Prostate gland (tissue), 2 donors: Measurements from ENCODE around the gene ZNF391. TPM values are rescaled to one million over a fixed set of nuclear protein-coding genes. Genes with fewer than 3 reads are reported as not detected.

ENCODE experiments used
- DNase-seq: peaks from one replicate; pipeline ENCODE4 v3.0.0-alpha.2; 2019; ENCODE audit warnings: low spot score
- H3K27ac ChIP-seq, 2 donors: fragments of 200-600 bp; sonication (generic); 2 replicates each; pipeline ENCODE4 v1.5.1; 2017 to 2019
- H3K27me3 ChIP-seq: fragments of 200-600 bp; sonication (generic); replicated peaks from 2 replicates; pipeline ENCODE4 v1.5.1; 2019; ENCODE audit not compliant: insufficient read depth
- H3K36me3 ChIP-seq, 2 donors: fragments of 200-600 bp; sonication (generic); 1 replicate in 1 of 2; 2 replicates in 1 of 2; pipeline versions ENCODE4 v1.5.1 to v1.8.1; 2017 to 2019
- H3K4me1 ChIP-seq: fragments of 200-600 bp; sonication (generic); replicated peaks from 2 replicates; pipeline ENCODE4 v1.5.1; 2019
- H3K4me3 ChIP-seq, 2 donors: fragments of 200-600 bp; sonication (generic); 2 replicates each; pipeline ENCODE4 v1.5.1; 2017 to 2019
- H3K9me3 ChIP-seq: fragments of 200-600 bp; sonication (generic); 2 replicates; pipeline ENCODE4 v1.5.1; 2017
- POLR2A ChIP-seq: fragments of 450-650 bp; IDR thresholded peaks from one replicate; pipeline ENCODE4 v1.6.1; 2016; ENCODE audit warnings: antibody characterized with exemption, mild to moderate bottlenecking
- POLR2AphosphoS5 ChIP-seq: sonication (generic); formaldehyde crosslinking; IDR thresholded peaks from one replicate; pipeline ENCODE4 v1.6.1; 2017; ENCODE audit warnings: antibody characterized with exemption
- WGBS: methylation state at CpG from one replicate; pipeline ENCODE4 v1.1.5; 2018; 5-methylcytosine and 5-hydroxymethylcytosine counted together
- intact Hi-C: fragments of 100-400 bp; cut with DNase I; formaldehyde crosslinking; loops from one replicate; pipeline ENCODE4 v1.14.2; 2022
- total RNA-seq, 2 donors: library from RNA; depleted of rRNA; stranded (reverse); fragments of >200 nt; gene quantifications; one replicate each; pipeline ENCODE4 v1.1.0, GENCODE V29; 2016
- TF ChIP-seq, protein P1 (sequence below), 4 experiments: fragments of 200-600 bp in 2 of 4; fragments of 450-650 bp in 2 of 4; sonication (generic) in 2 of 4; IDR thresholded peaks; 1 replicate in 3 of 4; 2 replicates in 1 of 4; pipeline ENCODE4 v1.5.1; 2016 to 2019; ENCODE audit warnings: antibody characterized with exemption in 4 of 4, mild to moderate bottlenecking in 2 of 4, moderate library complexity in 2 of 4

ZNF391 gene
- 1 to 10 TPM; 5.6 to 6.7 TPM for total RNA-seq

DNA sequence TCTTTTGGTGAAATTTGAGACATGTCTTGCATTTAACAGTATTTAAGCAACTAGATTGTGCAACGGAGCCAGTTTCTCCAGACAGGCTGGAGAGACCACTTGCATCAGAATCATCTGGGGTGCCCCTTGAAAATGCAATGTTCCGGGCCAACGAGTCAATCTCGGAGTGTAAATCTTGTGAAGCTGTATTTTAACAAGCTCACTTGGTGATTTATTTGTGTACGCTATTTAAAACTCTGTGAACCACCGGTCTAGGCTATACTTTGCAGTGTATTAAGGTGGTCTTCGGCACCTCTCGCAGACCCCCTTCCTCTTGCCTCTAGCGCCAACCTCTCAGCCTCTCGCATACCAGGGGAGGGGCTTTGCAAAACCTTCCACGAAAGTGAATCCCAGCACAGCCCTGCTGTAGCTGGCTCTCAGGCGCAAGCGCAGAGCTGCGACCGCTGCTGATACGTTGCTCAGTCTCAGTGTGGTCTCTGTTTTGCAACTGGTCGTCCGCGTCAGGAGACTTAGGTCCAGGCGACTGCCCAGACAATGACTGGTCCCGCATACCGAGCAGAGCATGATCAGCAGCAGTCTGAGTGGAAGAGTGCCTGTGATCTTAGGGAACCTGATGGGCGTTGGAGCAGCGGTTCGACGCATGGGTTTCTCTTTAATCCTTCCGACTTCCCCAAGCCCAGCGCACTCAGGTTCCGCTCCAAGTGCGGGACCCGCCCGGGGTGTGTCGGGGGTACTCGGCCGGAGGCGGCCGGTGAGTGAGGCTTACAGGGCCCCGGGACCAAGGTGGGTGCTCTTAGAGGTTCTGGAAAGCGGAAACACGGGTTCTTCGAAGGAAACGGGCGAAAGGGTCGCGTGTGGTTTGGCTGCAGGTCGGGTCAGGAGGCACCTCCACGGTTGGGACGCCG is at the start of gene ZNF391:
Gene ZNF391, plus strand, starts transcription at position 467 of the 905 bp plus-strand sequence. CDS start 11,612 bp downstream, outside the sequence.
- H3K9me3 ChIP-seq, result no peaks in the 10 kb centered on the region
- TF ChIP-seq, protein P1, sequence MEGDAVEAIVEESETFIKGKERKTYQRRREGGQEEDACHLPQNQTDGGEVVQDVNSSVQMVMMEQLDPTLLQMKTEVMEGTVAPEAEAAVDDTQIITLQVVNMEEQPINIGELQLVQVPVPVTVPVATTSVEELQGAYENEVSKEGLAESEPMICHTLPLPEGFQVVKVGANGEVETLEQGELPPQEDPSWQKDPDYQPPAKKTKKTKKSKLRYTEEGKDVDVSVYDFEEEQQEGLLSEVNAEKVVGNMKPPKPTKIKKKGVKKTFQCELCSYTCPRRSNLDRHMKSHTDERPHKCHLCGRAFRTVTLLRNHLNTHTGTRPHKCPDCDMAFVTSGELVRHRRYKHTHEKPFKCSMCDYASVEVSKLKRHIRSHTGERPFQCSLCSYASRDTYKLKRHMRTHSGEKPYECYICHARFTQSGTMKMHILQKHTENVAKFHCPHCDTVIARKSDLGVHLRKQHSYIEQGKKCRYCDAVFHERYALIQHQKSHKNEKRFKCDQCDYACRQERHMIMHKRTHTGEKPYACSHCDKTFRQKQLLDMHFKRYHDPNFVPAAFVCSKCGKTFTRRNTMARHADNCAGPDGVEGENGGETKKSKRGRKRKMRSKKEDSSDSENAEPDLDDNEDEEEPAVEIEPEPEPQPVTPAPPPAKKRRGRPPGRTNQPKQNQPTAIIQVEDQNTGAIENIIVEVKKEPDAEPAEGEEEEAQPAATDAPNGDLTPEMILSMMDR (IDR thresholded peaks at IDR 0.05), result no peak
- peak; percentile 76 for TF ChIP-seq POLR2AphosphoS5
- intact Hi-C loops, result no loop called here
- DNase-seq, result peak; percentile 70
- H3K36me3 ChIP-seq, result no peaks in the 10 kb centered on the region
- WGBS, result under 1% methylated on average over 49 of the region's 49 CpGs
- no peaks in the 10 kb centered on the region for H3K4me1 ChIP-seq
- H3K4me3 ChIP-seq, result peak within 1 kb of the TSS; percentile 51 to 71
- H3K27me3 ChIP-seq, result no peaks in the 10 kb centered on the region
- peak within 1 kb of the TSS; percentile 73 to 83 for H3K27ac ChIP-seq

DNA sequence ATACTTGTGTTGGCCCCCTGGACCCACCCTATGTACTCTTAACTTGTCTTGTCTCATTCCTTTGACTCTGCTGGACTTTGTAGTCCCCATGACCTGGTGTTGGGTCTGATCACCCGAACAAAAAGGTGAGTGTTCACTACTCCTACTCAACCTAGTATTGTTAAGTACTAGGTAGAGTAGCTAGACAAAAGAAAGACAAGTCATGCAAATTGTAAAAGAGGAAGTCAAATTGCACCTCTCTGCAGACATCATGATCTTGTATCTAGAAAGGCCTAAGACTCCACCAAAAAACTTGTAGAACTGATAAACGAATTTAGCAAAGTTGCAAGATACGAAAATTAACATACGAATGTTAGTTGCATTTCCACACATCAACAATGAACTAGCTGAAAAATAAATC is 35.7 kb upstream of the ZNF391 start:
- Histone ChIP-seq H3K4me3 (no peak overlapping the region), H3K4me1 (no peaks in the 10 kb centered on the region), H3K36me3 (no peaks in the 10 kb centered on the region), H3K9me3 (no peaks in the 10 kb centered on the region), H3K27ac (no peak overlapping the region), H3K27me3 (no peaks in the 10 kb centered on the region)
- intact Hi-C loops, result no loop called here
- no peak for TF ChIP-seq POLR2AphosphoS5
- TF ChIP-seq POLR2A, result no peak
- TF ChIP-seq, protein P1 (IDR thresholded peaks at IDR 0.05), result no peak
- 91% methylated on average over 4 of the region's 4 CpGs for WGBS
- no peak for DNase-seq

DNA sequence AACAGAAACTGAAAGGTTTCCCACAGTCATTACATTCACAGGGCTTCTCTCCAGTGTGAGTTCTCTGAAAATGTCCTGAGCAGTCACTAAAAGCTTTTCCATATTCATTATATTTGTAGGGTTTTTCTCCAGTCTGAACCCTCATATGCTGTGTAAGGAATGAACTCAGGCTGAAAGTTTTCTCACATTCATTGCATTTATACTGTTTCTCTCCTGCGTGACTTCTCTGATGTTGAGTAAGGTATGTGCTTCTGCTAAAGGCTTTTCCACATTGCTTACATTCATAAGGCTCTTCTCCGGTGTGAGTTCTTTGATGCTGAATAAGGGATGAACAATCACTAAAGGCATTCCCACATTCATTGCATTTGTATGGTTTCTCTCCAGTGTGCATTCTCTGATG is 29.8 kb upstream of the ZNF391 start:
- H3K27ac ChIP-seq, result no peak overlapping the region
- no peaks in the 10 kb centered on the region for H3K36me3 ChIP-seq
- intact Hi-C loops, result no loop called here
- no peak for DNase-seq
- H3K9me3 ChIP-seq, result no peaks in the 10 kb centered on the region
- H3K4me3 ChIP-seq, result no peak overlapping the region
- 71% methylated on average over 2 of the region's 2 CpGs for WGBS
- H3K27me3 ChIP-seq, result no peaks in the 10 kb centered on the region
- TF ChIP-seq POLR2AphosphoS5, result no peak
- TF ChIP-seq, protein P1 (IDR thresholded peaks at IDR 0.05), result no peak
- no peaks in the 10 kb centered on the region for H3K4me1 ChIP-seq

DNA sequence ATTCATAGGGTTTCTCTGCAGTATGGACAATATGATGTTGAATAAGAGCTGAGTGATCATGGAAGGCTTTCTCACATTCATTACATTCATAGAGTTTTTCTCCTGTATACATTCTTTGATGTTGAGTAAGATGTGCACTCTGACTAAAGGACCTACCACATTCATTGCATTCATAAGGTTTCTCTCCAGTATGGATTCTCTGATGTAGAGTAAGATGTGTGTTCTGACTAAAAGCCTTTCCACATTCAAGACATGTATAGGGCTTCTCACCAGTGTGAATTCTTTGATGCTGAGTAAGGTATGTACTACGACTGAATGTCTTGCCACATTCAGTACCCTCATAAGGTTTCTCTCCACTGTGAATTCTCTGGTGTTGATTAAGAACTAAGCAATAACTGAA is 29.3 kb upstream of the ZNF391 start:
- H3K4me1 ChIP-seq, result no peaks in the 10 kb centered on the region
- DNase-seq, result no peak
- no peaks in the 10 kb centered on the region for H3K9me3 ChIP-seq
- H3K27me3 ChIP-seq, result no peaks in the 10 kb centered on the region
- intact Hi-C loops, result no loop called here
- H3K4me3 ChIP-seq, result no peak overlapping the region
- H3K27ac ChIP-seq, result no peak overlapping the region
- H3K36me3 ChIP-seq, result no peaks in the 10 kb centered on the region
- TF ChIP-seq POLR2AphosphoS5 (no peak), POLR2A (no peak)
- TF ChIP-seq, protein P1 (IDR thresholded peaks at IDR 0.05), result no peak
- 96% methylated on average over 1 of the region's 1 CpG for WGBS

DNA sequence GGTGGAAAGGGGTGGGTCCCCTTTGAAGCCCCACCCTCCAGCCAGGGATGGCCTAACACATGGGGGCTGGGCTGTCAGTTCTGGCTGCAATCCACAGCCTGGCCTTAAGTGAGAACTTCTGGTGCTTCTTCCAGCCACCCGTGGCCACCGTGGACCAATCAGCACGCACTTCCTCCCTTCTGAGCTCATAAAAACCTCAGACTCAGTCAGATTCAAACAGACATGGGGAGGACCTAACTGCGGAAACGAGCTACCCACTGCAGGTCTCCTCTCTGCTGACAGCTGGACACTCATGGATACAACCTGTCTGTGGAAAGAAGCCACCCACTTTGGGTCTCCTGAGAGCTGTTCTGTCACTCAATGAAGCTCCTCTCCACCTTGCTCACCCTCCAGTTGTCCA is 20.4 kb upstream of the ZNF391 start:
- Histone ChIP-seq H3K9me3 (no peaks in the 10 kb centered on the region), H3K4me1 (no peaks in the 10 kb centered on the region), H3K36me3 (no peaks in the 10 kb centered on the region), H3K27ac (no peak overlapping the region), H3K4me3 (no peak overlapping the region), H3K27me3 (no peaks in the 10 kb centered on the region)
- WGBS, result 88% methylated on average over 5 of the region's 5 CpGs
- DNase-seq, result no peak
- intact Hi-C loops, result no loop called here
- TF ChIP-seq POLR2AphosphoS5 (no peak), POLR2A (no peak)
- TF ChIP-seq, protein P1 (IDR thresholded peaks at IDR 0.05), result no peak
